Measurements from ENCODE around the gene TMEM222.
A peak's percentile ranks its signal among the peaks of the same experiment; 100 is the strongest.

The TMEM222 gene

GRCh38 chr1:27318596-27318995, 3.4 kb upstream of the TMEM222 start:
- peaks cover 6% of the 10 kb centered on the region for H3K4me1 Mint-ChIP-seq (ENCODE audit: low read depth)
- H3K4me3 Mint-ChIP-seq = no peak overlapping the region
- no peak overlapping the region for H3K27ac Mint-ChIP-seq
- peaks cover 3% of the 10 kb centered on the region for H3K27me3 Mint-ChIP-seq (ENCODE audit: low read depth)
- no peaks in the 10 kb centered on the region for H3K9me3 Mint-ChIP-seq
- peaks cover 1% of the 10 kb centered on the region for H3K36me3 Mint-ChIP-seq (ENCODE audit: low read depth)

- peak overlapping the region; percentile 95 for H3K4me3 Mint-ChIP-seq
- peaks cover 3% of the 10 kb centered on the region for H3K27me3 Mint-ChIP-seq (ENCODE audit: low read depth)
- peak overlapping the region; percentile 94 for H3K27ac Mint-ChIP-seq
- no peaks in the 10 kb centered on the region for H3K9me3 Mint-ChIP-seq
- H3K36me3 Mint-ChIP-seq (ENCODE audit: low read depth) = peaks cover 15% of the 10 kb centered on the region
- H3K4me1 Mint-ChIP-seq (ENCODE audit: low read depth) = peaks cover 31% of the 10 kb centered on the region
These were observed 742 bp downstream of the TMEM222 start for GRCh38 chr1:27322569-27323240.

DNA sequence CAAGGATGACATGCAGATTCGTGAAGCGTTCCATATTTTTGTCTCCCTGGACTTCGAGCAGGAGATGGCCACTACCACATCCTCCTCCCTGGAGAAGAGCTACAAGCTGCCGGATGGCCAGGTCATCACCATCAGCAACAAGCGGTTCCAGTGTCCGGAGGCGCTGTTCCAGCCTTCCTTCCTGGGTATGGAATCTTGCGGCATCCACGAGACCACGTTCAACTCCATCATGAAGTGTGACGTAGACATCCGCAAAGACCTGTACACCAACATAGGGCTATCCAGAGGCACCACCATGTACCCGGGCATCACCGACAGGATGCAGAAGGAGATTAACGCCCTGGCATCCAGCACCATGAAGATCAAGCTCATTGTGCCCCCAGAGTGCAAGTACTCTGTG, 3.3 kb downstream of the TMEM222 start:
- Mint-ChIP-seq H3K36me3 (ENCODE audit: low read depth) (peaks cover 18% of the 10 kb centered on the region), H3K27me3 (ENCODE audit: low read depth) (no peaks in the 10 kb centered on the region), H3K4me1 (ENCODE audit: low read depth) (peaks cover 38% of the 10 kb centered on the region), H3K4me3 (no peak overlapping the region), H3K9me3 (no peaks in the 10 kb centered on the region), H3K27ac (no peak overlapping the region)

GRCh38 chr1:27327964-27328363, 6.0 kb downstream of the TMEM222 start:
- Mint-ChIP-seq H3K27me3 (ENCODE audit: low read depth) (no peaks in the 10 kb centered on the region), H3K36me3 (ENCODE audit: low read depth) (peaks cover 24% of the 10 kb centered on the region), H3K4me3 (no peak overlapping the region), H3K9me3 (no peaks in the 10 kb centered on the region), H3K27ac (no peak overlapping the region), H3K4me1 (ENCODE audit: low read depth) (peaks cover 41% of the 10 kb centered on the region)

GRCh38 chr1:27330786-27331185, 8.8 kb downstream of the TMEM222 start:
- Mint-ChIP-seq H3K4me3 (no peak overlapping the region), H3K36me3 (ENCODE audit: low read depth) (peaks cover 24% of the 10 kb centered on the region), H3K27me3 (ENCODE audit: low read depth) (no peaks in the 10 kb centered on the region), H3K27ac (no peak overlapping the region), H3K9me3 (no peaks in the 10 kb centered on the region), H3K4me1 (ENCODE audit: low read depth) (peaks cover 27% of the 10 kb centered on the region)

DNA sequence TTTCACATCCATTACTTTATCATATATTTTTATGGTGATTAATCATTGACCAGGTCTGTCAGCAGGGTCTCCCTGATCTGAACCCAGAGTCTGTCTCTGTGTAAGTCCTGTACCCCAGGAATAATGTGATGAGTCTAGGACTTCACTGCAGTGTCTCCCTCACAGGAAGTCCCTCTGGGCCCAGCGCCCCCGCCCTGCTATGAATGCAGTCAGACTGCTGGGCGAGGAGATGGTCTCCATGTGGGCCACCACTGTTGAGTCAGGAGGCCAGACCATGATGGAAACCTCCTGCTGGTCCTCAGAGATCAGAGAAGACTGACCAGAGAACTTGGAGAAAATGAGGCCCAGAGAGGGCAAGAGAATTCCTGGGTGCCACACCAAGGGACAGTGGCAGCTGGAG, 9.5 kb downstream of the TMEM222 start:
- Mint-ChIP-seq H3K9me3 (no peaks in the 10 kb centered on the region), H3K36me3 (ENCODE audit: low read depth) (peaks cover 24% of the 10 kb centered on the region), H3K27ac (no peak overlapping the region), H3K27me3 (ENCODE audit: low read depth) (no peaks in the 10 kb centered on the region), H3K4me1 (ENCODE audit: low read depth) (peaks cover 21% of the 10 kb centered on the region), H3K4me3 (no peak overlapping the region)

DNA sequence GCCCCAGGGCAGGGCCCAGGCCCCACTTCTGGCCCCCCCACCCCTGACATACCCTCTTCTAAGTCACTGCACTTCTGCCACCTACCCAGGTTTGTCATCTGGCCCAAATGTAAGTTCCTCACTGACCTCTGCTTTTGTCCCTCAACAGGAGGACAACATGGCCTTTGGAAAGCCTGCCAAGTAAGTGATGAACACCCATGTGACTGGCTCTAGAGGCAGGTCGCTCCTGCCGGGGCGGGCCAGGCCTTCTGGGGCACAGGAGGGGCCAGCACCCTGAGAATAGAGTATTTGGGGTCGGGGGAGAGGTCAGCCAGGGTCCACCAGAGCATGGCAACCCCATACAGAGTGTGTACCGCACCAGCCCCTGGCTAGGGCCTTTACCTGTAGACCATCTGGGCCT, 10.0 kb downstream of the TMEM222 start:
- no peaks in the 10 kb centered on the region for H3K27me3 Mint-ChIP-seq (ENCODE audit: low read depth)
- peaks cover 17% of the 10 kb centered on the region for H3K4me1 Mint-ChIP-seq (ENCODE audit: low read depth)
- no peaks in the 10 kb centered on the region for H3K9me3 Mint-ChIP-seq
- peaks cover 26% of the 10 kb centered on the region for H3K36me3 Mint-ChIP-seq (ENCODE audit: low read depth)
- no peak overlapping the region for H3K4me3 Mint-ChIP-seq
- no peak overlapping the region for H3K27ac Mint-ChIP-seq

DNA sequence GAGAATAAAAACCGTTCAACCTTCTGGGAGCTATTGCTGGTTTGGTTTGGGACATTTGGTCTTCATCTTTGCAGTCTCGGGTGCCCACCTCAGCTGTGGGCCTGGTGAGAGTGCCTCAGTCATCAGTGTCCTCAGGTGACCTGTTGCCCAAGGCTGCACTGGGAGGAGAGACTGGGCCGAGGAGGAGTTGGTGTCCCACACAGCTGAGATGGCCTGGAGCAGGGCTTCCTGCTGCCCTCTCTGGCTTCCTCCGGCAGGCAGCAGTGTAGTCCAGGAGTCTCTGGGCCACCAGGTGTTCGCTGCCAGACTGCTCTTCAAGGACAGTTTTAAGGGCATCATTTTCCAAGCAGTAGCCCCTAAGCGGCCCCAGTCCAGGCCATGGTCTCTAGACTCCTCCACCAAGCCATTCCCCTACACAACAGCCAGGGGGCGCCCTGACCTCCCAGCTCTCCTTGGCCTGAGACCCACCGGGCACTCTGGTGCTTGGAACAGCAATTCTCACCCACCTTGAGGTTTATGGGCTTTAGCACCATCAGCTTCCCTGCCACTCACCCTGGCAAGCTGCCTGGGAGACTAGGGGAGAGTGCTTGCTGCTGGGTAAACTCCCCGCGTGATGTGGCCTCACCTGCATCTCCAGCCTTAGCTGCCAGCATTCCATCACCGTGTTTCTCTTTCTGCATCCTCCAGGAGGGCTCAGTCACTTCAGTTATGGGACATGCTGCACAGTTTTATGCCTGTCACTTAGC, 10.7 kb downstream of the TMEM222 start:
- Mint-ChIP-seq H3K9me3 (no peaks in the 10 kb centered on the region), H3K4me1 (ENCODE audit: low read depth) (peaks cover 15% of the 10 kb centered on the region), H3K36me3 (ENCODE audit: low read depth) (peaks cover 26% of the 10 kb centered on the region), H3K27ac (peak overlapping the region; percentile 52), H3K27me3 (ENCODE audit: low read depth) (no peaks in the 10 kb centered on the region), H3K4me3 (no peak overlapping the region)

- H3K4me3 Mint-ChIP-seq = no peak overlapping the region
- H3K36me3 Mint-ChIP-seq (ENCODE audit: low read depth) = peaks cover 23% of the 10 kb centered on the region
- H3K27me3 Mint-ChIP-seq (ENCODE audit: low read depth) = no peaks in the 10 kb centered on the region
- no peaks in the 10 kb centered on the region for H3K9me3 Mint-ChIP-seq
- H3K4me1 Mint-ChIP-seq (ENCODE audit: low read depth) = peaks cover 13% of the 10 kb centered on the region
- peak overlapping the region; percentile 46 for H3K27ac Mint-ChIP-seq
These were observed 11.8 kb downstream of the TMEM222 start for GRCh38 chr1:27333717-27334279.

DNA sequence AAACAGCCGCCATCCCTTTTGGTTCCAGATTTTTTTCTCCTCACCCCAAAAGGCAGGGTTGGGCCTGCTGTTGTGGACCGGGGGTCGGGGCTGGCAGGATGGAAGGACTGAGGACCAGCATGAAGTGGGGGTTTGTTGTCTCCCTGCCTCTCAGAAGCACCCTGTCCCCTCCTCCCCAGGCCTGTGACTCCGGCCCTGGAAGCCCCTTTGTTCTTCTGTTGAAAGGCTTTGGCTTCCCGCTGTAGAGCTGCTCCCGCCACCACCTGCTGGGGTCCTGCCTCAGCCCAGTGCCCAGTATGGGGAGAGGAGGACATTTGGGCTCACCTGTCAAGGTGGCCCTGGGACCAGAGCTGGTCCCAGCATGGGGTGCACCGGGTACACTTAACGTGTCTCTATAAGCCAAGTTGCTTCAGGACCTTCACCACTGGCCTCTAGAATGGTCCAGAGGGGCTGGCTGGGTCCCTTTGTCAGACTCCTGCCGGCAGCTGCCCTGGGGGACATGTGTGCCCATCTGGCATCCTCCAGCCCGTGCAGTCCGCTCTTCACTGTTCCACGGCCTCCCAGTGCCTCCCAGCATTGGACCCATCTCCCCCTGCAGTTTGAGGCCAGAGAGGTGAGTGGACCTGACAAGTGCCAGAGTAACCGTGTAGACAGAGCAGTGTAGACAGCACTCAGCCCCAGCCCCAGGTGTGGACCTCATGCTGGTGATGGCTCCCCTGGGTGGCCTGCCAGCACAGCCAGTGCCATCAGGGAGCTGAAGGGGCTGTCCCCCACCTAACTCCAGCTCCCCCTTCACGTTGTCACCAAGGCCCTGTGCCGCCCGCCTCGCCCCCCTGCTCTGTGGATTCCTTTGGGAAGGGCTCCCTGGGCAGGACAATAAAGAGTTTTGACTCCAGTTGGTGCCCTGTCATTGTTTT, 13.8 kb downstream of the TMEM222 start:
- H3K27ac Mint-ChIP-seq = no peak overlapping the region
- peaks cover 19% of the 10 kb centered on the region for H3K4me1 Mint-ChIP-seq (ENCODE audit: low read depth)
- H3K4me3 Mint-ChIP-seq = no peak overlapping the region
- peaks cover 21% of the 10 kb centered on the region for H3K36me3 Mint-ChIP-seq (ENCODE audit: low read depth)
- H3K9me3 Mint-ChIP-seq = no peaks in the 10 kb centered on the region
- no peaks in the 10 kb centered on the region for H3K27me3 Mint-ChIP-seq (ENCODE audit: low read depth)

DNA sequence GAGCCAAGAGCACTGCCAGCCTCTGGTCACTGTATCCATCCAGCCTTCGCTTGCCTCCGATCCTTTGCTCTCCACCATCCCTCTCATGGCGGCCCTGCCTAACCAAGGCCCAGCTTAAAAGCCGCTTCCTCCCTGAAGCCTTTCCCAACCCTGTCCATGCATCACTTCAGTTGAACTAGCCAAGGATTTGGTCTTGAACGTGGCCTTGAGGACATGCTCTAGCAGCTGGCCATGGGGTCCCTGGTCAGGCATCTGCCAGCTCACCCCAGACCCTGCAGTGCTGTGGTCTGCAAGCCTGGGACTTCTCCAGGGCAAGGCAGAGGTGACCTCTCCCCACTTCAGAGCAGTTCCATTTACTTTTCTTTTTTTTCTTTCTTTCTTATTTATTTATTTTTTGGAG, 14.8 kb downstream of the TMEM222 start:
- Mint-ChIP-seq H3K4me1 (ENCODE audit: low read depth) (peaks cover 28% of the 10 kb centered on the region), H3K9me3 (no peaks in the 10 kb centered on the region), H3K4me3 (no peak overlapping the region), H3K27ac (no peak overlapping the region), H3K36me3 (ENCODE audit: low read depth) (peaks cover 20% of the 10 kb centered on the region), H3K27me3 (ENCODE audit: low read depth) (no peaks in the 10 kb centered on the region)

DNA sequence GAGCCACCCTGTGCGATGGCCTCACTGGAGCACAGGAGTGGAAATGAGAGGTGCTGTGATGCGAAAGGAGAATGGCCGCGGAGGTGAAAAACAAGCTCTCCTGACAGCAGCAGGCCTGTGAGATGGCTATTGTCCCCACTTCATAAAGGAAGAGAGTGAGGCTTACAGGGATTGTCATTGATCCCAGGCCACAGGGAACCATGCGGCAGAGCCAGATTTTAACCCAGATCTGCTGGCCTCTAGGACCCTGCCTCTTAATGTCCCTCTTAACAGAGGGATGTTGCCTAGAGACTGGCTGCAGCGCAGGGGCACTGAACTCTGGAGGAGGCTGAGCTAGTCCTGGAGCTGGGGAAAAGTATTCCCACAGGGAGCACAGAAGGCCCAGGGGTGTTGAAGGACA, 16.8 kb downstream of the TMEM222 start:
- Mint-ChIP-seq H3K27me3 (ENCODE audit: low read depth) (no peaks in the 10 kb centered on the region), H3K27ac (no peak overlapping the region), H3K4me3 (no peak overlapping the region)

DNA sequence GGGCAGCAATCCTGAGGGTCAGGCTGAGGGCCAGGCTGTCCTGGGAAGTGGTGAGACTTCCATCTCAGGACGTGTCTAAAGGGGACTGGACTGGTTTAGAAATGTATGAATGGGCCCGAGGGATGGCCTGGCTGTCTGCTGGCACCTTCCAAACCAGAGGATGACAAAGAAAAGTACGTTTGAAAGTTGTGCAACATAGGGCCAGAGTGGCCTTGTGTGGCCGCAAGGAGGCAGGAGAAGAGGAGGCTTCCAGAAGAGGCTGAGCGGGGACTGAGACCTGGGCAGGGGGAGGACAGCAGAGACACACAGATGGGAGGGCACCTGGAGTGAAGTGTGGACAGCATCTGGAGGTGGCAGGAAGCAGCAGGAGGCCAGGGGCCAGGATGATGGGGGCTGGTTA, 17.2 kb downstream of the TMEM222 start:
- H3K9me3 Mint-ChIP-seq = no peaks in the 10 kb centered on the region
- H3K36me3 Mint-ChIP-seq (ENCODE audit: low read depth) = peaks cover 14% of the 10 kb centered on the region
- H3K27ac Mint-ChIP-seq = peak overlapping the region; percentile 49
- H3K4me3 Mint-ChIP-seq = no peak overlapping the region
- H3K4me1 Mint-ChIP-seq (ENCODE audit: low read depth) = peaks cover 36% of the 10 kb centered on the region
- H3K27me3 Mint-ChIP-seq (ENCODE audit: low read depth) = no peaks in the 10 kb centered on the region

More for the DNA sequence above, 16.8 kb downstream of the TMEM222 start:
- peaks cover 17% of the 10 kb centered on the region for H3K36me3 Mint-ChIP-seq (ENCODE audit: low read depth)
- no peaks in the 10 kb centered on the region for H3K9me3 Mint-ChIP-seq
- H3K4me1 Mint-ChIP-seq (ENCODE audit: low read depth) = peaks cover 34% of the 10 kb centered on the region

- H3K27me3 Mint-ChIP-seq (ENCODE audit: low read depth) = no peaks in the 10 kb centered on the region
These were observed 19.7 kb downstream of the TMEM222 start, which contains the start of gene SYTL1 for GRCh38 chr1:27341525-27342252. SYTL1 (plus strand) TSS chr1:27342022; CDS start chr1:27345335, 3,313 bp downstream.

More at GRCh38 chr1:27341525-27342252, 19.7 kb downstream of the TMEM222 start, which contains the start of gene SYTL1:
- H3K27ac Mint-ChIP-seq = peak within 1 kb of the TSS; percentile 88
- no peaks in the 10 kb centered on the region for H3K9me3 Mint-ChIP-seq
- H3K4me3 Mint-ChIP-seq = peak within 1 kb of the TSS; percentile 91
- peaks cover 45% of the 10 kb centered on the region for H3K4me1 Mint-ChIP-seq (ENCODE audit: low read depth)
- H3K36me3 Mint-ChIP-seq (ENCODE audit: low read depth) = peaks cover 12% of the 10 kb centered on the region
